Neuronal stem cell (in vitro differentiated cells): Measurements from ENCODE around the gene TMEM74B.

Experiments used
- DNase-seq: peaks from one replicate; pipeline ENCODE4 v3.0.0-alpha.2; 2013; ENCODE audit warnings: low spot score
- H2AFZ ChIP-seq: one replicate; pipeline ENCODE4 v1.6.1; 2013; ENCODE audit warnings: mild to moderate bottlenecking, low read length, inconsistent platforms
- H2AK5ac ChIP-seq: 2 replicates; pipeline ENCODE4 v1.6.1; 2013; ENCODE audit warnings: low read depth, mild to moderate bottlenecking, inconsistent platforms, low read length, moderate library complexity, mixed read lengths
- H2BK120ac ChIP-seq: 2 replicates; pipeline ENCODE4 v1.6.1; 2013; ENCODE audit warnings: low read depth, mild to moderate bottlenecking, inconsistent platforms, low read length, moderate library complexity, mixed read lengths
- H2BK12ac ChIP-seq: one replicate; pipeline ENCODE4 v1.6.1; 2013; ENCODE audit warnings: low read length, inconsistent platforms
- H2BK15ac ChIP-seq: 2 replicates; pipeline ENCODE4 v1.6.1; 2013; ENCODE audit warnings: mild to moderate bottlenecking, low read length, inconsistent platforms, mixed read lengths
- H2BK5ac ChIP-seq: one replicate; pipeline ENCODE4 v1.6.1; 2013; ENCODE audit warnings: inconsistent platforms, mild to moderate bottlenecking, low read length, moderate library complexity
- H3K14ac ChIP-seq: one replicate; pipeline ENCODE4 v1.6.1; 2013; ENCODE audit warnings: low read length, inconsistent platforms
- H3K18ac ChIP-seq: 2 replicates; pipeline ENCODE4 v1.6.1; 2013; ENCODE audit warnings: low read length, inconsistent platforms
- H3K23ac ChIP-seq: 2 replicates; pipeline ENCODE4 v1.6.1; 2013; ENCODE audit warnings: low read depth, mild to moderate bottlenecking, mixed read lengths, low read length, inconsistent platforms; ENCODE audit not compliant: poor library complexity
- H3K27ac ChIP-seq: replicated peaks from 3 replicates; pipeline ENCODE4 v1.5.1; 2013; ENCODE audit warnings: low read length, inconsistent platforms
- H3K27me3 ChIP-seq, 3 experiments: 2 replicates each; pipeline ENCODE4 v1.6.1; 2013; ENCODE audit warnings: low read length in 3 of 3, mild to moderate bottlenecking in 2 of 3, inconsistent platforms in 1 of 3, low read depth in 1 of 3, mixed read lengths in 1 of 3, moderate library complexity in 1 of 3; ENCODE audit not compliant: control insufficient read depth in 3 of 3, insufficient read depth in 3 of 3
- H3K36me3 ChIP-seq, 2 donors: replicated peaks in 1 of 2; 2 replicates each; pipeline ENCODE4 v1.6.1; 2013; ENCODE audit warnings: low read length in 2 of 2; ENCODE audit not compliant: control insufficient read depth in 2 of 2, insufficient read depth in 2 of 2
- H3K4ac ChIP-seq: 2 replicates; pipeline ENCODE4 v1.6.1; 2013; ENCODE audit warnings: inconsistent platforms, mild to moderate bottlenecking, low read length, moderate library complexity
- H3K4me1 ChIP-seq, 2 donors: 1 replicate in 1 of 2; 2 replicates in 1 of 2; pipeline ENCODE4 v1.6.1; 2013; ENCODE audit warnings: low read length in 2 of 2, low read depth in 1 of 2; ENCODE audit not compliant: control insufficient read depth in 2 of 2, insufficient read depth in 1 of 2
- H3K4me2 ChIP-seq: one replicate; pipeline ENCODE4 v1.6.1; 2013; ENCODE audit warnings: mild to moderate bottlenecking, low read length, inconsistent platforms; ENCODE audit not compliant: insufficient read depth, poor library complexity, severe bottlenecking
- H3K4me3 ChIP-seq, 2 donors: 2 replicates each; pipeline ENCODE4 v1.5.1; 2013; ENCODE audit warnings: low read length in 2 of 2, mild to moderate bottlenecking in 2 of 2, inconsistent platforms in 1 of 2, moderate library complexity in 1 of 2
- H3K79me1 ChIP-seq: one replicate; pipeline ENCODE4 v1.6.1; 2013; ENCODE audit warnings: low read depth, mild to moderate bottlenecking, inconsistent platforms, low read length, moderate library complexity
- H3K9ac ChIP-seq: one replicate; pipeline ENCODE4 v1.6.1; 2013; ENCODE audit warnings: mild to moderate bottlenecking, low read depth, low read length, inconsistent platforms; ENCODE audit not compliant: poor library complexity
- H3K9me3 ChIP-seq, 2 donors: replicated peaks in 1 of 2; 2 replicates each; pipeline versions ENCODE3 to v1.6.1; 2013; ENCODE audit warnings: low read length in 2 of 2, mild to moderate bottlenecking in 2 of 2, inconsistent platforms in 1 of 2, low read depth in 1 of 2, mixed read lengths in 1 of 2, moderate library complexity in 1 of 2; ENCODE audit not compliant: control insufficient read depth in 2 of 2, insufficient read depth in 1 of 2
- H4K8ac ChIP-seq: one replicate; pipeline ENCODE4 v1.6.1; 2013; ENCODE audit warnings: low read depth, mild to moderate bottlenecking, inconsistent platforms, low read length, moderate library complexity
- H4K91ac ChIP-seq: one replicate; pipeline ENCODE4 v1.6.1; 2013; ENCODE audit warnings: low read length, low read depth, mild to moderate bottlenecking, inconsistent platforms; ENCODE audit not compliant: poor library complexity
- WGBS, 2 donors: extraction: QIAGEN DNeasy Blood & Tissue Kit; methylation state at CpG; one replicate each; pipeline ENCODE4 v1.1.7; 2013; ENCODE audit warnings: missing lambda C conversion rate in 2 of 2, mixed read lengths in 1 of 2; ENCODE audit not compliant: insufficient read length in 2 of 2, insufficient replicate concordance in 1 of 2; ENCODE audit errors: extremely low coverage in 2 of 2; 5-methylcytosine and 5-hydroxymethylcytosine counted together

TMEM74B gene

GRCh38 chr20:1199212-1199873 lies 14.6 kb upstream of the TMEM74B start:
- Histone ChIP-seq H2BK120ac (no peak overlapping the region), H3K18ac (no peak overlapping the region)
- no peak for DNase-seq

GRCh38 chr20:1198751-1199150 lies 14.0 kb upstream of the TMEM74B start:
- no peak overlapping the region for H3K4me3 ChIP-seq
- no peak overlapping the region for H2AFZ ChIP-seq
- H3K79me1 ChIP-seq = no peaks in the 10 kb centered on the region
- no peak overlapping the region for H2BK15ac ChIP-seq
- DNase-seq = no peak
- H4K8ac ChIP-seq = no peak overlapping the region
- no peaks in the 10 kb centered on the region for H3K36me3 ChIP-seq
- H3K9me3 ChIP-seq = no peaks in the 10 kb centered on the region
- no peak overlapping the region for H2BK12ac ChIP-seq
- no peak overlapping the region for H4K91ac ChIP-seq
- H3K9ac ChIP-seq = no peak overlapping the region
- H3K23ac ChIP-seq = no peak overlapping the region
- no peak overlapping the region for H2AK5ac ChIP-seq
- no peaks in the 10 kb centered on the region for H3K4me1 ChIP-seq
- H3K4me2 ChIP-seq = no peak overlapping the region
- WGBS, 2 donors = no CpG with 5 or more reads among the region's 5 CpGs
- H2BK5ac ChIP-seq = no peak overlapping the region
- no peak overlapping the region for H3K18ac ChIP-seq
- H2BK120ac ChIP-seq = no peak overlapping the region
- no peak overlapping the region for H3K4ac ChIP-seq
- no peak overlapping the region for H3K14ac ChIP-seq
- no peak overlapping the region for H3K27ac ChIP-seq
- H3K27me3 ChIP-seq = peaks cover 0 to 9% (median 0%) of the 10 kb centered on the region in 3 experiments

More at GRCh38 chr20:1199212-1199873, 14.6 kb upstream of the TMEM74B start:
- Histone ChIP-seq H2BK12ac (no peak overlapping the region), H3K23ac (no peak overlapping the region), H2BK5ac (no peak overlapping the region), H3K4ac (no peak overlapping the region), H3K9ac (no peak overlapping the region), H2BK15ac (no peak overlapping the region), H3K4me2 (no peak overlapping the region), H4K8ac (no peak overlapping the region), H3K79me1 (no peaks in the 10 kb centered on the region), H3K27me3 (peaks cover 0 to 9% (median 0%) of the 10 kb centered on the region in 3 experiments), H3K4me3 (no peak overlapping the region), H4K91ac (no peak overlapping the region), H2AFZ (no peak overlapping the region), H3K9me3 (no peaks in the 10 kb centered on the region), H3K36me3 (no peaks in the 10 kb centered on the region), H2AK5ac (no peak overlapping the region), H3K14ac (no peak overlapping the region), H3K27ac (no peak overlapping the region), H3K4me1 (no peaks in the 10 kb centered on the region)
- no CpG with 5 or more reads among the region's 7 CpGs for WGBS, 2 donors

GRCh38 chr20:1197801-1198200 lies 13.0 kb upstream of the TMEM74B start:
- Histone ChIP-seq H3K79me1 (no peaks in the 10 kb centered on the region), H3K36me3 (no peaks in the 10 kb centered on the region), H3K27ac (no peak overlapping the region), H3K14ac (no peak overlapping the region), H4K91ac (no peak overlapping the region), H2BK5ac (no peak overlapping the region), H2BK12ac (no peak overlapping the region), H3K4me2 (no peak overlapping the region), H3K4me1 (no peaks in the 10 kb centered on the region), H2AK5ac (no peak overlapping the region), H3K27me3 (peaks cover 0 to 9% (median 0%) of the 10 kb centered on the region in 3 experiments), H3K18ac (no peak overlapping the region), H4K8ac (no peak overlapping the region), H2BK120ac (no peak overlapping the region), H3K4ac (no peak overlapping the region), H3K9me3 (no peaks in the 10 kb centered on the region), H3K23ac (no peak overlapping the region), H2AFZ (no peak overlapping the region), H2BK15ac (no peak overlapping the region), H3K4me3 (no peak overlapping the region), H3K9ac (no peak overlapping the region)
- DNase-seq = no peak
- no CpG with 5 or more reads among the region's 7 CpGs for WGBS, 2 donors

GRCh38 chr20:1196634-1197033 lies 11.9 kb upstream of the TMEM74B start:
- Histone ChIP-seq H3K4me3 (no peak overlapping the region), H4K91ac (no peak overlapping the region), H3K79me1 (no peaks in the 10 kb centered on the region), H2AFZ (no peak overlapping the region), H3K18ac (no peak overlapping the region), H3K27ac (no peak overlapping the region), H3K9ac (no peak overlapping the region), H3K4ac (no peak overlapping the region), H4K8ac (no peak overlapping the region), H3K36me3 (no peaks in the 10 kb centered on the region), H3K27me3 (peaks cover 0 to 9% (median 0%) of the 10 kb centered on the region in 3 experiments), H3K4me2 (no peak overlapping the region), H3K4me1 (no peaks in the 10 kb centered on the region), H2BK15ac (no peak overlapping the region), H3K14ac (no peak overlapping the region), H3K23ac (no peak overlapping the region), H3K9me3 (no peaks in the 10 kb centered on the region), H2BK12ac (no peak overlapping the region), H2BK5ac (no peak overlapping the region), H2BK120ac (no peak overlapping the region), H2AK5ac (no peak overlapping the region)
- no CpG with 5 or more reads among the region's 2 CpGs for whole genome bisulfite sequencing, 2 donors
- no peak for DNase-seq
